HG03045 (cell line): ENCODE measurements around the gene MAPKAPK2.
"Not testable (repeated sequence)": the region's sequence is repeated elsewhere in the genome, so short reads cannot be mapped to it uniquely, and the experiment has no call there.

Source experiments
- ATAC-seq: cut with Tn5 transposase; IDR thresholded peaks from one replicate; pipeline ENCODE4 v1.9.1; 2021; ENCODE audit warnings: mild to moderate bottlenecking, moderate library complexity; ENCODE audit not compliant: unreplicated experiment

The MAPKAPK2 gene

DNA sequence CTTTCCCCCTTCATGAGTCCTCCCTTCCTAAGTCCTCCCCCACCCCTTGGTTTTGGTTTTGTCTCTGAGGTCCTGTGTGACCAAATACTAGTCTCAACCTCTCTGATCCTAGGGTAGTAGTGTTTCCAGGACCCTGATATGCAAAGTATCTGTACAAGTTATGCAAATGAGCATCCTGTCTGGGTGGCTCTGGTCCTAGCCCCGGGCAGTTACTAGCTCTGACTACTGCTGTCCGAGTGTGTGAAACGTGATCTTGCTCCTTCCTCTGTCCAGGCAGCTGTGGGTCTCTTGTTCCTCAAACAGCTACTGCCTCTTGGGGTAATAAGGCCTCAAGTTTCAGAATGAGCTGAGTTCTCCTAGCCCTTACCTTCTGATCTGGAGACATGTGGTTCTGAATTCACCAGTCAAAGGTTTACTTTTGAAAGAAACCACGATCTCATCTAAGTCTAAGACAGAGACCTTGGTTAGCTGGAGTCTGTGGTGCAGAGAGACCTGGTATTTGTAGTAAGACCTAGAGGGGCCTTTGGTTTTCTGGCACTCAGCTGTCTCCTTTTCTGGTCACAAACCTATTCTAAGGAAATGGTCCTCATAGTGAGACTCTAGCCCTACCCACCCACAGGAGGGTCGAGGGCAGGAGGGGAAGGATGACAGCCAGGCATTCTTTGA is 54.8 kb downstream of the MAPKAPK2 start:
- peak; percentile 83 for ATAC-seq

DNA sequence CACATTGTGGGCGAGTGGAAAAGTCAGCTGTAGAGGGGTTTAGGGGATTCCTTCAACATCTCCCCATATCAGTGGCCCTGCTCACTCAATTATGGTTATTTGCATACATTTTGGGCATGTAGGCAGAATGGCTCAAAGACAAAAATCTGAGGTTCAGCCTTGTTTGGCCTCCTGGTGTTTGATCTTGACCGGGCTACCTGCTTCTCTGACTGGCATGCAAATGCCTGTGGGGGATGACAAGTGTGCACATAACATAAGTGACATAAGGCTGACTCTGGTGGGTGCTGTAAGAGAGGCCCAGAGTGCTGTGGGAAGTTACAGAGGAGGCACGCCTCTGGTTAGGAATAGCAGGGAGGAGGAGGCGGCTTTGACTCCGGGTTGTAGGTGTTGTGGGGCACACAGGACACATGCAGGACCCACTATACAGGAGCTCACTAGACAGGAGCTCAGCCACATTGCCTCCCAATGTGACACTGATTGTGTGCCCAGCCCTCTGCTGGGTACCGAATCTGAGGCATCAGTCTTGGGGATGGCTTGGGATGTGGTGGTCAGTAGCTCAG is 56.5 kb downstream of the MAPKAPK2 start:
- ATAC-seq: no peak

- ATAC-seq: no peak
These were observed 58.1 kb downstream of the MAPKAPK2 start for GRCh38 chr1:206742719-206743383.

GRCh38 chr1:206744683-206745082 is 60.0 kb downstream of the MAPKAPK2 start:
- no peak for ATAC-seq

- no peak for ATAC-seq
These were observed 60.6 kb downstream of the MAPKAPK2 start for GRCh38 chr1:206745301-206745700.

DNA sequence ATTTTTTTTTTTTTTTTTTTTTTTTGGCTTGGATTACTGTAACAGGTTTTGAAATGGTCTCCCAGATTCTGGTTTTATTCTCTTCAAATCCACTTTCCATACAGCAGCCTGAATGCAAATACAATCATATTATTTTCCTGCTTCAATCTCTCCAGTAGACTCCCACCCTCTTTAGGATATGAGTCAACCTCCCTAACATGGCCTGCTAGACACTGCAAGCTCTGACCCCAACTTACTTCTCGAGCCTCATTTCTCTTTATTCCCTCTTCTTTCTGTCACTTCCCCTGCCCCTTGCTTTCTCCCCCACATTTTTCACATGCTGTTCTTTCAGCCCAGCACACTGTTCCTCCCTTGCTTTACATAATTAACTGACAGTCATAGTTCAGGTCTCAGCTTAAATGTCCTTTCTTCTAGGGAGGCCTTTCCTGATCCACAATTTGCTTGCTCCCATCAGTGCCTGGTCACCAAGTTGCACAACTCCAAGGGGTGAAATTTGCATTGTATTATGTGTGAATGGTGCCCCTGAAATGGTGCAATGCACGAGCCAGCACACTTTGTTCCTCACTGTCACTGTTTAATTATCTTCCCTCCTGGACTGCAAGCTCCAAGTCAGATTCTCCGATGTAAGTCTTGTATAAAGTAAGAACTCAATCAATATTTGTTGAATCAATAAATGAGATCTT is 63.8 kb downstream of the MAPKAPK2 start:
- ATAC-seq: no peak

DNA sequence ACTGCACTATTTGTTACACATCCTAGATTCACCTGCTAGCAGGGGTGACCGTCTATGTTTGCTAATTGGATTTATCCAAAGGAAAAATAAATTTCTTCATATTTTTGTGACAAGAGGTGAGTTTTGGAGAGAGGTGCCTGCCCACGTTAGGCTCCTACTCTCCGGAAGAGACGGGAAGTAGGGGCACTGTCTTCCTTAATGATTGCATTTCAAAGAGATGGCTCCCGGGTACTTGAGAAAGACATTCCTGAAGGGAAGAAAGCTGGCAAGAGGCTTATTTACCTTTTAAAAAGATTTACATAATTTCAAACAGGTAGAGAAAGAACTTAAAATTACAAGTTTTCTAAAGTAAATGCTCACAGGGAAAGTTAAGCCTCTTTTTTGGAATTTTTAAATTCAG is 67.2 kb downstream of the MAPKAPK2 start:
- no peak for ATAC-seq

- no peak for ATAC-seq
These were observed 67.8 kb downstream of the MAPKAPK2 start for GRCh38 chr1:206752481-206752880.

- no peak for ATAC-seq
These were observed 68.4 kb downstream of the MAPKAPK2 start for GRCh38 chr1:206753141-206753540.

- no peak for ATAC-seq
These were observed 69.3 kb downstream of the MAPKAPK2 start for GRCh38 chr1:206754011-206754410.

DNA sequence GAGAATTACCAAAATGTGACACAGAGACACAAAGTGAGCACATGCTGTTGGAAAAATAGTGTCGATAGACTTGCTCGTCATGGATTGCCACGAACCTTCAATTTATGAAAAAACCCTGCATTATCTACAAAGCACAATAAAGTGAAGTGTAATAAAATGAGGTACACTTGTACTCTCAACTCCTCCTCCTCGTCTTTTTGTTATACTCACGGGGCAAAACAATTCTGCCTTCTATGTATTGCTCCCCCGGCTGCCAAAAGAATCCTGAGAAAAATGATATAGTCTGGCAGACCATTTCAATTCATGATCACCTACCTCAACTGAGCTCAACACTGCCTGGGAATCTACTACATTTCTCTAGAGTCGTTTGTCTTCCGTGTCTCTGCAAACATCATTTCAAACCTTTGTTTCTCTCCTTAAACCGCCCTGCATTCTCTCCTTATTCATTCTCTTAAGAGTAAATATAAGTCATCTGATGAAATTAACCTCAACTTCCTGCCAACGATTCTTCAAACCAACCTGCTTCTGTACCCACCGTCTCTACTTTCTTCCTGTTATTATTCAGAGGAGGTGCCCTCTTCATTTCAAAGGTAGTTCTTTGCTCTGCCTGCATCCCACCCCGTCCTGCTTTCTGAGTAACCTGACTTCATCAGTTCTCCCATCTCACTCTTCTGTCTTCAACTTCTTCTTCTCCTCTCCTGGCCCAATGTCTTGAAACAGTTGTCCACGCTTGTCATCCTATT is 73.0 kb downstream of the MAPKAPK2 start:
- ATAC-seq: no peak

DNA sequence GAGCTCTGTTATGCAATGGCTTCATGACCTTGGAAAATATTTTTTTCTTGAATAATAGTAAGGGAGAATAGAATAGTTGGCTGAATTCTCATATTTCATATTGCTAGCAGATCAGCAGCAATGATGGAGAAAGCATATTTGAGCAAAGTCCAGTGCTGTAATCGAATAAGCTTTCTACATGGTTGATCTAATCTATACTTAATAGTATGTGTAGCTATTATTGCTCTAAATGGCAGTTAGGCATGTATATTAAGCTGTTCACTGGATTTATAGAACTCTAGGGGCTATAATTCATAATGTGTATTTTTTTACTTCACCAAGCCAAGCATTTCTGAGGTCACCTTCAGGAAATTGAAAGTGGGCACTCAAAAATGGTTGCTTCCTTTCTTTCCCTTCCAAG is 75.9 kb downstream of the MAPKAPK2 start:
- ATAC-seq: no peak

DNA sequence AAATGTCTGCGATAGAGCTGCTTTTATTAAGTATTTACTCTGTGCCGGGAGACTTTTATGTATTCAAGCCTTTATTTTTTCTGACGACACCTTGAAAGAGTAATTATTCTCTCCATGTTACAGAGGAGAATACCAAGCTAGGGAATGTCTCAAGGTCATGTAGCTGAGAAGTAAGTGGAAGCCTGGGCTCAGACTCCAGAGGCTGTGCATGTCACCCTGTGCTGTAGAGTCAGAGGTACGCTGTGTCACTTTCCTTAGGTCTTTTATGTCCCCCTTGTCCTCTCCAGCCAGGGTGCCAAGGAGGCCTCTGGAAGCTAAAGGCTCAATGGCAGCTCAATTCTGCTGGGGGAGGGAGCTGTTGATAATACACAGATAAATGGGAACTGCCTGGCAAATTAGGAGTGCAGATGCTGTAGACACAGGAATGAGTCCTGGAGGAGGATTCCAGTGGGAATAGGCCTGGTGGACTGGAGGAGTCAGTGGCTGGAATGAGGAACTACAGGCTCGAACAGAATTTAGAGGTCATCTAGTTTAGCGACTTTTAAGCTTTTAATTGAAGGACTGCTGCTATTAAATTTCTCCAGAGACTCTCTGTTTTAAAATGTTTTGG is 76.6 kb downstream of the MAPKAPK2 start:
- no peak for ATAC-seq

- not testable (repeated sequence) for ATAC-seq
These were observed 78.1 kb downstream of the MAPKAPK2 start for GRCh38 chr1:206762741-206763364.

DNA sequence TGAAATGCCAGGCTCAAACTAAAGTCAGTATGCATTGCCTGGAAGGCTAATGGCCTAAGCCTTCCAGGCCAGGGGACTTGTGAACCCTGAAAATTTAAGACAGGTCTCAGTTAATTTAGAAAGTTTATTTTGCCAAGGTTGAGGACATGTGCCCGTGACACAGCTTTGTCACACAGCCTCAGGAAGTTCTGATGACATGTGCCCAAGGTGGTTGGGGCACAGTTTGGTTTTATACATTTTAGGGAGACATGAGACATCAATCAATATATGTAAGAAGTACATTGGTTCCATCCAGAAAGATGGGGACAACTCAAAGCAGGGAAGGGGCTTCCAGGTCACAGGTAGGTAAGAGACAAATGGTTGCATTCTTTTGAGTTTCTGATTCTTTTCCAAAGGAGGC is 81.1 kb downstream of the MAPKAPK2 start:
- ATAC-seq: not testable (repeated sequence)

- ATAC-seq: peak; percentile 61
These were observed 81.6 kb downstream of the MAPKAPK2 start for GRCh38 chr1:206766251-206766856.

- ATAC-seq: no peak
These were observed 84.0 kb downstream of the MAPKAPK2 start for GRCh38 chr1:206768472-206769303.

DNA sequence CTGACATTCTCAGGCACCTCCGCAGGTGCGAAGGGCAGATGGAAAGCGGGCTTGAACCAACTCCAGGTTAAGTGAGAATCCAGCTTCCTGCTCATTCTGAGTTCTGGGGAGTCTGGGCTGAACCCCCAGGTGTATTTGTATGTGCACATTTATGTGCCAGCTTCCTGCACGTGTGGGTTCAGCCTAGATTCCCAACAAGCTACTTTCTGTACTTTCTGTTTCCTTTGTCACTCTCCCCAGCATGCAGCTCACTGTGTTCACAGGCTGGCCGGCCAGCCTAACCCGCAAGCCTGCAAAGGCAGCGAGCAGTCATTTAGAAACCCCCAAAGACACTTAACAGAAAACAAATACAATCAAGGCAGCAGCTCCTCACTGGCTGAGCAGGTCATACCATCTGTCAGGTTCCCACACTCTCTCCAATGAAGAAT is 84.6 kb downstream of the MAPKAPK2 start:
- peak; percentile 62 for ATAC-seq
